Measurements from ENCODE around the gene COMMD7.
A peak's percentile ranks its signal among the peaks of the same experiment; 100 is the strongest.

The COMMD7 gene

GRCh38 chr20:32675223-32675975, 67.9 kb downstream of the COMMD7 start:
- H3K9me3 Mint-ChIP-seq, result no peaks in the 10 kb centered on the region
- H3K27me3 Mint-ChIP-seq (ENCODE audit: low read depth, poor library complexity), result no peaks in the 10 kb centered on the region
- no peak for TF ChIP-seq CTCF (IDR thresholded peaks at IDR 0.05)
- H3K27ac Mint-ChIP-seq, result peak overlapping the region; percentile 8
- H3K4me1 Mint-ChIP-seq, result peaks cover 40% of the 10 kb centered on the region
- DNase-seq, result no peak
- H3K36me3 Mint-ChIP-seq (ENCODE audit: low read depth), result no peaks in the 10 kb centered on the region
- H3K4me3 Mint-ChIP-seq, result no peak overlapping the region

GRCh38 chr20:32674362-32674789, 68.9 kb downstream of the COMMD7 start:
- H3K36me3 Mint-ChIP-seq (ENCODE audit: low read depth), result no peaks in the 10 kb centered on the region
- peak; percentile 52 for DNase-seq
- peaks cover 33% of the 10 kb centered on the region for H3K4me1 Mint-ChIP-seq
- no peaks in the 10 kb centered on the region for H3K9me3 Mint-ChIP-seq
- H3K27me3 Mint-ChIP-seq (ENCODE audit: low read depth, poor library complexity), result no peaks in the 10 kb centered on the region
- H3K4me3 Mint-ChIP-seq, result no peak overlapping the region
- H3K27ac Mint-ChIP-seq, result peak overlapping the region; percentile 65
- peak; percentile 59 for TF ChIP-seq CTCF (IDR thresholded peaks at IDR 0.05)

- peaks cover 33% of the 10 kb centered on the region for H3K4me1 Mint-ChIP-seq
- H3K4me3 Mint-ChIP-seq, result no peak overlapping the region
- no peaks in the 10 kb centered on the region for H3K36me3 Mint-ChIP-seq (ENCODE audit: low read depth)
- H3K27ac Mint-ChIP-seq, result peak overlapping the region; percentile 84
- DNase-seq, result no peak
- no peaks in the 10 kb centered on the region for H3K27me3 Mint-ChIP-seq (ENCODE audit: low read depth, poor library complexity)
- H3K9me3 Mint-ChIP-seq, result no peaks in the 10 kb centered on the region
- no peak for TF ChIP-seq CTCF (IDR thresholded peaks at IDR 0.05)
These were observed 70.0 kb downstream of the COMMD7 start for GRCh38 chr20:32672982-32673851.

GRCh38 chr20:32672394-32672981, 70.8 kb downstream of the COMMD7 start:
- no peak for DNase-seq
- Mint-ChIP-seq H3K4me1 (peaks cover 38% of the 10 kb centered on the region), H3K9me3 (no peaks in the 10 kb centered on the region), H3K27me3 (ENCODE audit: low read depth, poor library complexity) (no peaks in the 10 kb centered on the region), H3K36me3 (ENCODE audit: low read depth) (no peaks in the 10 kb centered on the region), H3K4me3 (no peak overlapping the region), H3K27ac (peak overlapping the region; percentile 84)
- no peak for TF ChIP-seq CTCF (IDR thresholded peaks at IDR 0.05)

GRCh38 chr20:32670773-32671455, 72.4 kb downstream of the COMMD7 start:
- Mint-ChIP-seq H3K27me3 (ENCODE audit: low read depth, poor library complexity) (peaks cover 6% of the 10 kb centered on the region), H3K27ac (no peak overlapping the region), H3K9me3 (no peaks in the 10 kb centered on the region)

More at GRCh38 chr20:32670773-32671455, 72.4 kb downstream of the COMMD7 start:
- Mint-ChIP-seq H3K4me1 (peaks cover 46% of the 10 kb centered on the region), H3K36me3 (ENCODE audit: low read depth) (no peaks in the 10 kb centered on the region), H3K4me3 (no peak overlapping the region)
- DNase-seq, result no peak
- no peak for TF ChIP-seq CTCF (IDR thresholded peaks at IDR 0.05)
